ENCODE data around the gene FBXO42. TPM values are rescaled to one million over a fixed set of nuclear protein-coding genes. Genes with fewer than 3 reads are reported as not detected.

The FBXO42 gene
- total and polyA plus RNA-seq, 9 of the 15 experiments (the other 6 are each of a cell fraction or from before 2014, with no cell fraction given), result 7.2 to 24.8 (median 17.4) TPM

DNA sequence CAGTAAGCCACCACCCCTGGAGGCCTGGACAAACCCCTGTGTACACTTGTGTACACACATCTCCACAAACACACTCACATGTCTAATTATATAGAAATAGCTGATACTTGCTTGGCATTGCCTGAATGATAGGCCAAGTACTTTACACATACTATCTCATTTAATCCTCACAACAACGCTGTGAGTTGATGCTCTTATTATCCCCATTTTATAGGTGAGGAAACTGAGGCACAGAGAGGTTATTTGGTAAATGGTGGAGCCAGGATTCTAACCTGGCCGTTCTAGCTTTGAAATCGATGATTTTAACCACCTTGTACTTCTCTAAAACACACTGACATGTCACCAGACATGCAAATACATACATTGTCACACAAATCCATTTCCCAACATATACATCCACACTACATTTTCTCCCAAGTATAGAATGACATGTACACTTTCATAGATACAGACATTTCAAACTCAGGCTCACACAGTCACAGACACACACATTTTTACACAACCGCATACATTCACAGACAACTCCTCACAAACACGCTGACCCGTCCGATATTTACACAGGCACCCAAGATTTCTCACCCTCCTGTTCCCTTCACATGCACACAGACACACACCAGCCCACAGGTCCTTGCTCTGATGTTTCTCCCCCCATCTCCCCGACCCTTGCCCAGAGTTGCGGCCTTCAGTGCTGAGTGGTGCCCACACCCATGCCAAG is 143.0 kb downstream of the FBXO42 start (continued):
- peak in 1 of 2 experiments; percentile 43; a peak in 1 of 4 replicates for TF ChIP-seq MLLT1 (IDR thresholded peaks at IDR 0.05)
- TF ChIP-seq GATAD2A (IDR thresholded peaks at IDR 0.05), result no peak
- TF ChIP-seq ADNP (tag; IDR thresholded peaks at IDR 0.05), result peak; percentile 75
- no peak for TF ChIP-seq SREBF2 (CRISPR knock-in tag; IDR thresholded peaks at IDR 0.05)
- TF ChIP-seq ZNF174 (CRISPR knock-in tag; IDR thresholded peaks at IDR 0.05), result no peak
- TF ChIP-seq CHD4 (IDR thresholded peaks at IDR 0.05; ENCODE audit: insufficient read depth, insufficient replicate concordance, low read depth, low read length, poor library complexity, severe bottlenecking), result peak; percentile 22
- peak; percentile 51 to 80; a peak in 3 of 4 replicates for TF ChIP-seq KDM1A (IDR thresholded peaks at IDR 0.05)
- no peak for TF ChIP-seq XRCC5 (IDR thresholded peaks at IDR 0.05; ENCODE audit: low read depth, low read length)
- TF ChIP-seq KDM5B (IDR thresholded peaks at IDR 0.05; ENCODE audit: insufficient replicate concordance, low read depth, low read length), result no peak
- TF ChIP-seq, protein P1, sequence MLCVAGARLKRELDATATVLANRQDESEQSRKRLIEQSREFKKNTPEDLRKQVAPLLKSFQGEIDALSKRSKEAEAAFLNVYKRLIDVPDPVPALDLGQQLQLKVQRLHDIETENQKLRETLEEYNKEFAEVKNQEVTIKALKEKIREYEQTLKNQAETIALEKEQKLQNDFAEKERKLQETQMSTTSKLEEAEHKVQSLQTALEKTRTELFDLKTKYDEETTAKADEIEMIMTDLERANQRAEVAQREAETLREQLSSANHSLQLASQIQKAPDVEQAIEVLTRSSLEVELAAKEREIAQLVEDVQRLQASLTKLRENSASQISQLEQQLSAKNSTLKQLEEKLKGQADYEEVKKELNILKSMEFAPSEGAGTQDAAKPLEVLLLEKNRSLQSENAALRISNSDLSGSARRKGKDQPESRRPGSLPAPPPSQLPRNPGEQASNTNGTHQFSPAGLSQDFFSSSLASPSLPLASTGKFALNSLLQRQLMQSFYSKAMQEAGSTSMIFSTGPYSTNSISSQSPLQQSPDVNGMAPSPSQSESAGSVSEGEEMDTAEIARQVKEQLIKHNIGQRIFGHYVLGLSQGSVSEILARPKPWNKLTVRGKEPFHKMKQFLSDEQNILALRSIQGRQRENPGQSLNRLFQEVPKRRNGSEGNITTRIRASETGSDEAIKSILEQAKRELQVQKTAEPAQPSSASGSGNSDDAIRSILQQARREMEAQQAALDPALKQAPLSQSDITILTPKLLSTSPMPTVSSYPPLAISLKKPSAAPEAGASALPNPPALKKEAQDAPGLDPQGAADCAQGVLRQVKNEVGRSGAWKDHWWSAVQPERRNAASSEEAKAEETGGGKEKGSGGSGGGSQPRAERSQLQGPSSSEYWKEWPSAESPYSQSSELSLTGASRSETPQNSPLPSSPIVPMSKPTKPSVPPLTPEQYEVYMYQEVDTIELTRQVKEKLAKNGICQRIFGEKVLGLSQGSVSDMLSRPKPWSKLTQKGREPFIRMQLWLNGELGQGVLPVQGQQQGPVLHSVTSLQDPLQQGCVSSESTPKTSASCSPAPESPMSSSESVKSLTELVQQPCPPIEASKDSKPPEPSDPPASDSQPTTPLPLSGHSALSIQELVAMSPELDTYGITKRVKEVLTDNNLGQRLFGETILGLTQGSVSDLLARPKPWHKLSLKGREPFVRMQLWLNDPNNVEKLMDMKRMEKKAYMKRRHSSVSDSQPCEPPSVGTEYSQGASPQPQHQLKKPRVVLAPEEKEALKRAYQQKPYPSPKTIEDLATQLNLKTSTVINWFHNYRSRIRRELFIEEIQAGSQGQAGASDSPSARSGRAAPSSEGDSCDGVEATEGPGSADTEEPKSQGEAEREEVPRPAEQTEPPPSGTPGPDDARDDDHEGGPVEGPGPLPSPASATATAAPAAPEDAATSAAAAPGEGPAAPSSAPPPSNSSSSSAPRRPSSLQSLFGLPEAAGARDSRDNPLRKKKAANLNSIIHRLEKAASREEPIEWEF (CRISPR knock-in tag; IDR thresholded peaks at IDR 0.05), result no peak
- TF ChIP-seq, protein P2, sequence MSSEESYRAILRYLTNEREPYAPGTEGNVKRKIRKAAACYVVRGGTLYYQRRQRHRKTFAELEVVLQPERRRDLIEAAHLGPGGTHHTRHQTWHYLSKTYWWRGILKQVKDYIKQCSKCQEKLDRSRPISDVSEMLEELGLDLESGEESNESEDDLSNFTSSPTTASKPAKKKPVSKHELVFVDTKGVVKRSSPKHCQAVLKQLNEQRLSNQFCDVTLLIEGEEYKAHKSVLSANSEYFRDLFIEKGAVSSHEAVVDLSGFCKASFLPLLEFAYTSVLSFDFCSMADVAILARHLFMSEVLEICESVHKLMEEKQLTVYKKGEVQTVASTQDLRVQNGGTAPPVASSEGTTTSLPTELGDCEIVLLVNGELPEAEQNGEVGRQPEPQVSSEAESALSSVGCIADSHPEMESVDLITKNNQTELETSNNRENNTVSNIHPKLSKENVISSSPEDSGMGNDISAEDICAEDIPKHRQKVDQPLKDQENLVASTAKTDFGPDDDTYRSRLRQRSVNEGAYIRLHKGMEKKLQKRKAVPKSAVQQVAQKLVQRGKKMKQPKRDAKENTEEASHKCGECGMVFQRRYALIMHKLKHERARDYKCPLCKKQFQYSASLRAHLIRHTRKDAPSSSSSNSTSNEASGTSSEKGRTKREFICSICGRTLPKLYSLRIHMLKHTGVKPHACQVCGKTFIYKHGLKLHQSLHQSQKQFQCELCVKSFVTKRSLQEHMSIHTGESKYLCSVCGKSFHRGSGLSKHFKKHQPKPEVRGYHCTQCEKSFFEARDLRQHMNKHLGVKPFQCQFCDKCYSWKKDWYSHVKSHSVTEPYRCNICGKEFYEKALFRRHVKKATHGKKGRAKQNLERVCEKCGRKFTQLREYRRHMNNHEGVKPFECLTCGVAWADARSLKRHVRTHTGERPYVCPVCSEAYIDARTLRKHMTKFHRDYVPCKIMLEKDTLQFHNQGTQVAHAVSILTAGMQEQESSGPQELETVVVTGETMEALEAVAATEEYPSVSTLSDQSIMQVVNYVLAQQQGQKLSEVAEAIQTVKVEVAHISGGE (CRISPR knock-in tag; IDR thresholded peaks at IDR 0.05), result no peak
- TF ChIP-seq MYNN (IDR thresholded peaks at IDR 0.05), result no peak
- TF ChIP-seq MYNN (CRISPR knock-in tag; IDR thresholded peaks at IDR 0.05), result no peak
- no peak for TF ChIP-seq ZNF347 (CRISPR knock-in tag; IDR thresholded peaks at IDR 0.05; ENCODE audit: low read depth)
- TF ChIP-seq KLF6 (CRISPR knock-in tag; IDR thresholded peaks at IDR 0.05; ENCODE audit: borderline replicate concordance), result no peak
- TF ChIP-seq POU5F1 (IDR thresholded peaks at IDR 0.05; ENCODE audit: borderline replicate concordance, low read depth, low read length, partially characterized antibody), result no peak

All from K562 (cell line).